Measurements from ENCODE around the gene TMEM139. TPM values are rescaled to one million over a fixed set of nuclear protein-coding genes. Genes with fewer than 3 reads are reported as not detected.

Gene TMEM139
- total RNA-seq, 4 donors from 2014 or later: 46.4 to 127 (median 52.2) TPM

GRCh38 chr7:143304938-143305337 is 20.2 kb downstream of the TMEM139 start:
- H3K4me3 ChIP-seq: no peak overlapping the region

DNA sequence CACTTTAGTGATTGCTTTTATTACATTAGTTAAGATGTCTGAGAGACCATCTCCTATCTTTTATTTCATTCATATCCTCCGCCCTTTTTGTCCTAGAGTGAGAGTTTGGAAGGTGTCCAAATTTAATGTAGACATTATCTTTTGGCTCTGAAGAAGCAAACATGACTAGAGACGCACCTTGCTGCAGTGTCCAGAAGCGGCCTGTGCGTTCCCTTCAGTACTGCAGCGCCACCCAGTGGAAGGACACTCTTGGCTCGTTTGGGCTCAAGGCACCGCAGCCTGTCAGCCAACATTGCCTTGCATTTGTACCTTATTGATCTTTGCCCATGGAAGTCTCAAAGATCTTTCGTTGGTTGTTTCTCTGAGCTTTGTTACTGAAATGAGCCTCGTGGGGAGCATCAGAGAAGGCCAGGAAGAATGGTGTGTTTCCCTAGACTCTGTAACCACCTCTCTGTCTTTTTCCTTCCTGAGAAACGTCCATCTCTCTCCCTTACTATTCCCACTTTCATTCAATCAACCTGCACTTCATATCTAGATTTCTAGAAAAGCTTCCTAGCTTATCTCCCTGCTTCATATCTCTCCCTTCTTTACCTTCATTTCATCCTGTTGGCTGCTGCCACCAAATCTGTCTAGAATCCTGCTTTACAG is 20.8 kb downstream of the TMEM139 start:
- Histone ChIP-seq H3K9me3 (no peaks in the 10 kb centered on the region), H3K4me3 (no peak overlapping the region), H3K27ac (no peak overlapping the region), H3K27me3 (no peaks in the 10 kb centered on the region), H3K4me1 (peaks cover 0 to 9% (median 3%) of the 10 kb centered on the region in 4 donors), H3K36me3 (peaks cover 0 to 58% (median 23%) of the 10 kb centered on the region in 4 donors)
- WGBS, 2 donors (ENCODE audit: low coverage in 1 of 2): 49 to 60% methylated on average over 5 to 10 of the region's 10 CpGs
- DNase-seq: peak; percentile 90
- TF ChIP-seq POLR2A (IDR thresholded peaks at IDR 0.05): no peak
- TF ChIP-seq, protein P1, sequence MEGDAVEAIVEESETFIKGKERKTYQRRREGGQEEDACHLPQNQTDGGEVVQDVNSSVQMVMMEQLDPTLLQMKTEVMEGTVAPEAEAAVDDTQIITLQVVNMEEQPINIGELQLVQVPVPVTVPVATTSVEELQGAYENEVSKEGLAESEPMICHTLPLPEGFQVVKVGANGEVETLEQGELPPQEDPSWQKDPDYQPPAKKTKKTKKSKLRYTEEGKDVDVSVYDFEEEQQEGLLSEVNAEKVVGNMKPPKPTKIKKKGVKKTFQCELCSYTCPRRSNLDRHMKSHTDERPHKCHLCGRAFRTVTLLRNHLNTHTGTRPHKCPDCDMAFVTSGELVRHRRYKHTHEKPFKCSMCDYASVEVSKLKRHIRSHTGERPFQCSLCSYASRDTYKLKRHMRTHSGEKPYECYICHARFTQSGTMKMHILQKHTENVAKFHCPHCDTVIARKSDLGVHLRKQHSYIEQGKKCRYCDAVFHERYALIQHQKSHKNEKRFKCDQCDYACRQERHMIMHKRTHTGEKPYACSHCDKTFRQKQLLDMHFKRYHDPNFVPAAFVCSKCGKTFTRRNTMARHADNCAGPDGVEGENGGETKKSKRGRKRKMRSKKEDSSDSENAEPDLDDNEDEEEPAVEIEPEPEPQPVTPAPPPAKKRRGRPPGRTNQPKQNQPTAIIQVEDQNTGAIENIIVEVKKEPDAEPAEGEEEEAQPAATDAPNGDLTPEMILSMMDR (IDR thresholded peaks at IDR 0.05): peak; percentile 72 to 91 (median 80)
- peak in 1 of 3 donors; percentile 24 for TF ChIP-seq POLR2AphosphoS5 (IDR thresholded peaks at IDR 0.05)
- in situ Hi-C loops (cut with MboI; ENCODE audit: low pct_ligation_motif_present in 1 of 4, low pct_unique_long_range_greater_than_20kb in 1 of 4, low sequenced_read_pairs in 3 of 4): loop anchor here in 1 of 4 donors (10.0 kb wide), 1 partner anchor 61 kb away; no protein-coding TSS in a partner anchor
- intact Hi-C loops (cut with DNase I; ENCODE audit: low total_unique reads): loop anchor here (5.0 kb wide), 1 partner anchor 63 kb away; no protein-coding TSS in a partner anchor

More at GRCh38 chr7:143304938-143305337, 20.2 kb downstream of the TMEM139 start:
- no peak for DNase-seq
- intact Hi-C loops (cut with DNase I; ENCODE audit: low total_unique reads) (loop anchor here (5.0 kb wide), 1 partner anchor 63 kb away; no protein-coding TSS in a partner anchor), in situ Hi-C loops (cut with MboI; ENCODE audit: low pct_ligation_motif_present in 1 of 4, low pct_unique_long_range_greater_than_20kb in 1 of 4, low sequenced_read_pairs in 3 of 4) (loop anchor here in 3 of 4 donors (5.0 to 10.0 kb wide), 2 partner anchors 60 to 63 kb away; no protein-coding TSS in a partner anchor)
- TF ChIP-seq EP300 (IDR thresholded peaks at IDR 0.05; ENCODE audit: low read depth): no peak
- TF ChIP-seq POLR2AphosphoS5 (IDR thresholded peaks at IDR 0.05): no peak
- TF ChIP-seq POLR2A (IDR thresholded peaks at IDR 0.05): no peak
- TF ChIP-seq, protein P1 (IDR thresholded peaks at IDR 0.05): no peak
- no peaks in the 10 kb centered on the region for H3K27me3 ChIP-seq
- H3K9me3 ChIP-seq: no peaks in the 10 kb centered on the region
- H3K36me3 ChIP-seq: peaks cover 0 to 64% (median 25%) of the 10 kb centered on the region in 4 donors
- H3K27ac ChIP-seq: no peak overlapping the region
- peaks cover 0 to 15% (median 5%) of the 10 kb centered on the region in 4 donors for H3K4me1 ChIP-seq
- 80 to 100% methylated on average over 1 to 5 of the region's 6 CpGs for WGBS, 2 donors (ENCODE audit: low coverage in 1 of 2)

GRCh38 chr7:143308632-143309031 is 23.9 kb downstream of the TMEM139 start:
- Histone ChIP-seq H3K4me3 (no peak overlapping the region), H3K27me3 (no peaks in the 10 kb centered on the region), H3K27ac (no peak overlapping the region), H3K4me1 (peaks cover 0 to 5% (median 2%) of the 10 kb centered on the region in 4 donors), H3K36me3 (peaks cover 0 to 29% (median 13%) of the 10 kb centered on the region in 4 donors), H3K9me3 (no peaks in the 10 kb centered on the region)
- in situ Hi-C loops (cut with MboI; ENCODE audit: low pct_ligation_motif_present in 1 of 4, low pct_unique_long_range_greater_than_20kb in 1 of 4, low sequenced_read_pairs in 3 of 4): loop anchor here in 1 of 4 donors (10.0 kb wide), 1 partner anchor 64 kb away; no protein-coding TSS in a partner anchor
- no peak for TF ChIP-seq EP300 (IDR thresholded peaks at IDR 0.05; ENCODE audit: low read depth)
- TF ChIP-seq, protein P1 (IDR thresholded peaks at IDR 0.05): no peak
- TF ChIP-seq POLR2AphosphoS5 (IDR thresholded peaks at IDR 0.05): no peak
- no peak for TF ChIP-seq POLR2A (IDR thresholded peaks at IDR 0.05)
- DNase-seq: no peak
- WGBS, 2 donors (ENCODE audit: low coverage in 1 of 2): 95% methylated on average over 2 of the region's 2 CpGs; no CpG with 5 or more reads in 1 of the 2 donors
- intact Hi-C loops (cut with DNase I; ENCODE audit: low total_unique reads): loop anchor here (5.0 kb wide), 1 partner anchor 66 kb away; no protein-coding TSS in a partner anchor

DNA sequence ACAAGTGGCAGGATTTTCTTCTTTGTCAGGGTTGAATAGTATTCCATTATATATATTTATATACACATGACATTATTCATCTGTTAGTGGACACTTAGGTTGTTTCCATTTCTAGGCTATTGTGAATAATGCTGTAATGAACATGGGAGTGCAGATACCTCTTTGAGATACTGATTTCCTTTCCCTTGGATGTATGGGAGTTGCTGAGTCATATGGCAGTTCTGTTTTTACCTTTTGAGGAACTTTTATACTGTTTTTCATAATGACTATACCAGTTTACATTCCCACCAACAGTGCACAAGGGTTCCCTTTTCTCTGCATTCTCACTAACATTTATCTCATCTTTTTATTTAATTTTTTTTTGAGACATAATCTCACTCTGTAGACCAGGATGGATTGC is 29.4 kb downstream of the TMEM139 start:
- TF ChIP-seq, protein P1 (IDR thresholded peaks at IDR 0.05): no peak
- TF ChIP-seq POLR2A (IDR thresholded peaks at IDR 0.05) (no peak), POLR2AphosphoS5 (IDR thresholded peaks at IDR 0.05) (no peak), EP300 (IDR thresholded peaks at IDR 0.05; ENCODE audit: low read depth) (no peak)
- H3K27me3 ChIP-seq: no peaks in the 10 kb centered on the region
- no peak overlapping the region for H3K27ac ChIP-seq
- H3K4me3 ChIP-seq: no peak overlapping the region
- no peaks in the 10 kb centered on the region for H3K36me3 ChIP-seq
- no peak for DNase-seq
- no peaks in the 10 kb centered on the region for H3K4me1 ChIP-seq
- no peaks in the 10 kb centered on the region for H3K9me3 ChIP-seq
- intact Hi-C loops (cut with DNase I; ENCODE audit: low total_unique reads) (no loop called here), in situ Hi-C loops (cut with MboI; ENCODE audit: low pct_ligation_motif_present in 1 of 4, low pct_unique_long_range_greater_than_20kb in 1 of 4, low sequenced_read_pairs in 3 of 4) (loop anchor here in 1 of 4 donors (10.0 kb wide), 1 partner anchor 101 kb away; no protein-coding TSS in a partner anchor)

Data from transverse colon (tissue), 4 donors.